GM18526 (cell line): ENCODE results near the gene SHISA2.

Experiments used
- POLR2A ChIP-seq: IDR thresholded peaks from 3 replicates; pipeline ENCODE4 v1.6.1; 2011; ENCODE audit not compliant: insufficient read length; ENCODE audit errors: extremely low read depth

The SHISA2 gene

GRCh38 chr13:26050568-26051230 lies 1.1 kb downstream of the SHISA2 start:
- no peak for TF ChIP-seq POLR2A

GRCh38 chr13:26048741-26049140 lies 3.1 kb downstream of the SHISA2 start:
- no peak for TF ChIP-seq POLR2A

- no peak for TF ChIP-seq POLR2A
These were observed 4.8 kb downstream of the SHISA2 start for GRCh38 chr13:26047040-26047439.

GRCh38 chr13:26046639-26047038 lies 5.2 kb downstream of the SHISA2 start:
- TF ChIP-seq POLR2A: no peak

- TF ChIP-seq POLR2A: no peak
These were observed 6.7 kb downstream of the SHISA2 start for GRCh38 chr13:26045142-26045541.

GRCh38 chr13:26042785-26043184 lies 9.0 kb downstream of the SHISA2 start:
- TF ChIP-seq POLR2A: no peak

GRCh38 chr13:26041444-26041843 lies 10.4 kb downstream of the SHISA2 start:
- TF ChIP-seq POLR2A: no peak

- no peak for TF ChIP-seq POLR2A
These were observed 12.8 kb downstream of the SHISA2 start for GRCh38 chr13:26038931-26039475.

GRCh38 chr13:26037302-26037701 lies 14.5 kb downstream of the SHISA2 start:
- no peak for TF ChIP-seq POLR2A

GRCh38 chr13:26036383-26036782 lies 15.4 kb downstream of the SHISA2 start:
- TF ChIP-seq POLR2A: no peak

- TF ChIP-seq POLR2A: no peak
These were observed 17.8 kb downstream of the SHISA2 start for GRCh38 chr13:26034018-26034417.

- no peak for TF ChIP-seq POLR2A
These were observed 21.5 kb downstream of the SHISA2 start for GRCh38 chr13:26030331-26030730.

GRCh38 chr13:26029581-26030136 lies 22.2 kb downstream of the SHISA2 start:
- TF ChIP-seq POLR2A: no peak

GRCh38 chr13:26026211-26026610 lies 25.6 kb downstream of the SHISA2 start:
- TF ChIP-seq POLR2A: no peak

- TF ChIP-seq POLR2A: no peak
These were observed 26.0 kb downstream of the SHISA2 start for GRCh38 chr13:26025771-26026170.

- no peak for TF ChIP-seq POLR2A
These were observed 26.6 kb downstream of the SHISA2 start for GRCh38 chr13:26025196-26025595.

- TF ChIP-seq POLR2A: no peak
These were observed 27.3 kb downstream of the SHISA2 start for GRCh38 chr13:26024558-26024957.
